Fibroblast of peridontal ligament (primary cell): Measurements from ENCODE around the gene SWT1.
A peak's percentile ranks its signal among the peaks of the same experiment; 100 is the strongest.
"Not testable (repeated sequence)": the region's sequence is repeated elsewhere in the genome, so short reads cannot be mapped to it uniquely, and the experiment has no call there.

ENCODE experiments used
- DNase-seq: peaks from one replicate; pipeline ENCODE4 v3.0.0-alpha.2; 2010; ENCODE audit errors: extremely low read depth

SWT1 gene

GRCh38 chr1:185321104-185321503 lies 164.1 kb downstream of the SWT1 start:
- not testable (repeated sequence) for DNase-seq

GRCh38 chr1:185321653-185322221 lies 164.8 kb downstream of the SWT1 start:
- not testable (repeated sequence) for DNase-seq

GRCh38 chr1:185322636-185323035 lies 165.7 kb downstream of the SWT1 start:
- no peak for DNase-seq

GRCh38 chr1:185324118-185324517 lies 167.2 kb downstream of the SWT1 start:
- no peak for DNase-seq

- no peak for DNase-seq
Measured at GRCh38 chr1:185325413-185325812, 168.4 kb downstream of the SWT1 start.

- DNase-seq = no peak
Measured at GRCh38 chr1:185328255-185328654, 171.3 kb downstream of the SWT1 start.

GRCh38 chr1:185334182-185334581 lies 177.2 kb downstream of the SWT1 start:
- no peak for DNase-seq

- DNase-seq = peak; percentile 57
Measured at GRCh38 chr1:185337246-185337645, 180.3 kb downstream of the SWT1 start.

GRCh38 chr1:185338719-185339622 lies 182.0 kb downstream of the SWT1 start:
- peak; percentile 49 for DNase-seq

GRCh38 chr1:185341196-185341781 lies 184.3 kb downstream of the SWT1 start:
- DNase-seq = no peak
